NCI-H1417 treated with DMSO at 0.1 percent for 48 hours (cell line): Measurements from ENCODE around the gene NKX3-2.

Experiments
- DNase-seq: peaks from one replicate; lab custom pipeline; 2025; lab: John Stamatoyannopoulos, UW

The NKX3-2 gene

DNA sequence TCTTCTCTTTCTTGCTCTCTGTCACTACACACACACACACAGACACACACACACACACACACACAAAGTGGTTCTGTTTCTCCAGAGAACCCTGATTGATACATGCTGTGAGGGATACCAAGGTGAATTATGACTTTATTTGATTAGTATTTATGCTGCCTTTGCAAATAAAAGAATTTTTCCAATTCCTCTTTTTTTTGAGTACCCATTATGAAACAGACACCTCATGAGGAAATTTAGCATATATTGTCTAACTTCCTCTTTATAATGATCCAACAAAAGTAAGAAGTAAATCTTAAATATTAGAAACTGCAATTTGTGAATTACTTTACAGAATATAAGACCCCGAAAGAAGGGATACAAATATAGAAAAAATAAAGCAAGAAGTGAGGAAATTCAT lies 45.8 kb downstream of the NKX3-2 start:
- no peak for DNase-seq

DNA sequence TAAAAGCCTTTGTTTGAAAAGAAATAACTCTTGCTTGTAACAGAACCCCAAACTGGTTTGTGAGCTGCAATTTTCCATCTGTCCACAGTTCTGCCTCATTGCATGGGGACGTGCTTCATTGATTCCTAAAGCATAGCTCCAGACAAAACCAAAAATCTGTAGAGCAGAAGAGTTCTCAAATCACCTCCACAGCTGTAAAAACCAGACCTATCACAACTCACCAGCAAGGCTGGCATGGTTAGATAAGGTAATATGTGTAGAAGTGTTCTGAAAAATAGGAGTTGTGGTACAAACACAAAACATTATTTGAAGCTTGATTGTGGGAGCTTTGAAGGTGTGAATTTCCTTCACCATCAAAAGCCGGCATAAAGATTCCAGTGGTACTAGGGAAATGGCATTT lies 47.7 kb downstream of the NKX3-2 start:
- DNase-seq = no peak

DNA sequence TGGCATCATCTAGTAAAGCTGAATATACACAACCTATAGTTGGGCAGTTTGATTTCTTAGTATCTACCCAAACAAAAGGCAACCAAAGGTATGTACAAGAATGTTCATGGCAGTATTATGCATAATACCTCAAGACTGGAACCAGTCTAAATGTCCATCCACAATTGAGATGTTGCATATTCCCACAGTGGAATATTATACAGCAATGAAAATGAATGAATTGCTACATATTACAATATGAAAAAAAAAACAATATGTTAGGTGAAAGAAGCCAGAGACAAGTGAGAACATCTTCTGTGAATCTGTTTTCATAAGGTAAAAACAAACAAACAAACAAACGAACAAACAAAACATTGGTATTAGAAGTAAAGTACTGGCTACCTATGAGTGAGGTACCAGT lies 48.6 kb downstream of the NKX3-2 start:
- no peak for DNase-seq

DNA sequence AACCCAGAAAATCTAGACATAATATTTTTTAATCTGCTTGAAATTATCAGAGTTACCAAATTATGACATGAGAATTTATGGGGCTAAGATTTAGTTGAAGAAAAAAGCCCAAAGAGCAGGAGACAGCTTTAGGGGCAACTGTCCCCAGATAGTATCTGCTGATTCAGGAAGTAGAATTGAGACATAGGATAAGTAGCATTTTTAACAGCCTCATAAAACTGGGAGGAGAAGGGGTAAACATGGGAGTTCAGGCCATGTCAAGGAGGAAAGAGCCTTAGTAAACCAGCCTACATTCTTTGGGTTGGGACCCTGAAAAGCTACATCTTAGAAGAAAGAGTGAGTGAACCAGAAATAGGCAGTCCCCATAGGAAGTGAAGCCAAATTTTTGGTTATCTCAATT lies 50.5 kb downstream of the NKX3-2 start:
- no peak for DNase-seq

DNA sequence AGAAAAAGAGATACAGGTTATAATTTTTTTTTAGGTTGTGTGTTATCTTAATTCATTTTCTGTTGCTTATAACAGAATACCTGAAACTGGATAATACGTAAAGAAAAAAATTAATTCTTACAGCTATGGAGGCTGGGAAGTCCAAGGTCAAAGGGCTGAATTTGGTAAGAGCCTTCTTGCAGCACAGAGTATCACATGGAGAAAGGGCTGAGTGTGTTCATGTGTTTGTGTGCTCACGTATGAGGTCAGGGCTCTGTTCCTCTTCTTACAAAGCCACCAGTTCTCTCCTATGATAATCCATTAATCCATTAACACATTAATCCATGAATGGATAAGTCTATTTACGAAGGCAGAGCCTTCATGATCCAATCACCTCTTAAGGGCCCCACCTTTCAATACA lies 51.6 kb downstream of the NKX3-2 start:
- no peak for DNase-seq
